DMS53 (cell line): ENCODE results near the gene PLXDC2.

Source experiments
- DNase-seq: peaks from one replicate; lab custom pipeline; 2025; lab: John Stamatoyannopoulos, UW

The PLXDC2 gene

GRCh38 chr10:19815731-19816410 is 361 bp upstream of the PLXDC2 start:
- peak; percentile 72 for DNase-seq

DNA sequence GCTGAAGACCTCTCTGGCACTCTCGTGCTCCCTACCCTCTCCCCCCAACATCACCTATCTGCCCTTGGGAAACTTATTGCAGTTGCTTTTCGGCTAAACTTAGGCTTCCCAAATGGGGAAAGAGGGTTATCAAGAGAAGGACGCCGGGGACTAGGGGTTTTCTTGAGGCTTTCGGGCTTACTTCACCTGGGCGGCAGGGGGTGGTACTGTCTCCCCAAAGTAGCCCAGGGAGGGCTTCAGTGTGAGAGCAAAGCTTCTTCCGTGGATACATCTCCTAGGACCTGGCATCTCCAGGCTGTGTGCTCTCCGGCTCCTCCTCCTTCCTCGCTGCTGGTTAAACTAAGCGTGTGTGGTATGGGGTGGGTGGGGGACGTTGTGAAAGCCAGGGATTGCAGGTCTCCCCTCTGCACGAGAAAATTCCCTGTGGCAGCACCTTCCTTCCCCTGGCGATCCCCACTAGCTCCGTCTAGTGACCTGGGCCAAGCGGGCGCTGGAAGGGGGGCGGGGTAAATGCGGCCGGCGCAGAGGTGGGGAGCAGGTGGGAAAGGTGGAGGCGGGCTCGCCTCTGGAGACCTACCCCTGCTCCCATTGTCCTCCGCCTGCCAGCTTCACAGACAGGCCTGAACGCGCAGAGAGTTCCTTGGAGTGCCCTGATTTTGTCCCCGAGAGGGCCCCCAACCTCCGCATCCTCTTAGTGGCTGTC is 1.1 kb downstream of the PLXDC2 start:
- peak; percentile 51 for DNase-seq

DNA sequence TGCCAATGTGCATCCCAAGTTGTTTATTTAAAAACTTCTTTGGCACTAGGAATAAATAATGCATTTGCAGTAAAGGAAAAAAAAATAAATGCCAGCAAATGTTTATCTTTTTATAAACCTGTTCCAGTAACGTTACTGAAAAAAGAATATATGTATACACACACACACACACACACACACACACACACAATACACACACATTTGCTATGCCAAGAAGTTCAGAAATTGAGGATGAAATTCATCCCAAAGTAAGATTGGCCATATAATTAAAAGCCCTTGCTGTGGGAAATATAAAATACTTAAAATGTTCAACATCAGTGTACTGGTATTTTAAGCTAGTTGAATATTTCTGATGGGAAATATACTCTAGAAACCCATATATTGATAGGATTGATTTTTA is 2.6 kb downstream of the PLXDC2 start:
- no peak for DNase-seq

- DNase-seq, result peak; percentile 74
Observed at GRCh38 chr10:19819419-19820033, 3.3 kb downstream of the PLXDC2 start.

DNA sequence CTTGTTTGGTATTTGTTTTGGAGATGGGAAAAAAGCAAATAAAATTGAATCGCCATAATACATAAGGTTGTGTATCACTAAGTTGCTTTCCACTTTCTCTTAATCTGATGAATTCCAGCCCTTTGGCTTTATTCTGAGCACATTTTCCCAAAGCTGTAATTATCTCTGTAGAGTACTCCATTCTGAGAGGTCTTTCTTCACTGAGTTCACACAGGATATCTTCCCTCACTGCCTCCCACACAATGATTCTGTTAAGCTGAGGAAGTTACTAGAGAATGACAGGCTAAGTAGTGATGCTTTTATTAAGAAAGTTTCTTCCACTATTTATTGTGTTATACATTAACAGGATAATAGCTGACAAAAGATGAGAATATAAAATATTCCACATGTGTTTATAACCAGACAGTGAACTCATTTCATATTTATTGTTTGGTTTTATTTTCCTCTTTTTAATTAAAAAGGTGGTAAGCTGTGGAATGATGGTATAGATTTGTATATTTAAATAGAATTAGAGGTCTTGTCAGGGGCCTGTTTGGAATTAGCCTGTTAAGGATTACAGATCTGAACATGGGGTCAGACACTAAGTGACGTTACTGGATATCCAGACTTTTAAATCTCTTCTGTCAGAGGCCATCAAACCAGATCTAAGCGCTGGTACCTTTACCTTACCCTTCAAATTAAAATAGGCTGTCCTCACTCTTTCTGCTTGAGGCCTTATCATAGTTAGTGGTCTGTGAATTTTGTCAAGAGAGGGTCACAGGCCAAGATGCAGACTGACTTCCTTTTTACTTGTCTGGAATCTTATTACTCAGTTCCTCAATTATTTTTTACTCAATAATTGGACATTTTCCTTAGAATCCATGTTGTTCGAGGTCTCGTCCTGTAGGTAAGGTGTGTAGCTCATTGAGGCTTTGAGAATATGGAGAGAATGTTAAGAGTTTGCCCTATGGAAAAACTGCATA is 8.4 kb downstream of the PLXDC2 start:
- DNase-seq, result no peak

DNA sequence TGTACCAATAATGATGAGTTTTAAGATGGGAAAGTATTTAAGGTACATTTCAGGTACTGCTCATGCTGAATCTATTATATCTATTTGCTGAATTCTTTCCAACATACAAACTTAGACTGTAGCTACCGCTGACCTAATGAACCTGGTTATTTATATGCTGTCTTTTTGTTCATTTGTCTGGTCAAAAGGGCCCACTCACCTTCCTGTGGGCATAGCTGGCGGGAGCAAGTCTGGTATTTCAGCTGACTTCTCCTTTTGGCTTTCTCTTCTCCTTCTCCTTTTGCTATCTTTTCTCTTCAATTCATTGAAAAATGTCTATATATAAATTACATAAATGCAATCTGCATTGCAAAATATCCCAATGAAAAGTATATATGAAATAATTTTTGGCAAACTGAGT is 9.5 kb downstream of the PLXDC2 start:
- DNase-seq, result no peak

GRCh38 chr10:19826712-19827111 is 10.5 kb downstream of the PLXDC2 start:
- DNase-seq, result no peak

GRCh38 chr10:19828278-19829049 is 12.2 kb downstream of the PLXDC2 start:
- DNase-seq, result no peak

GRCh38 chr10:19832699-19833098 is 16.5 kb downstream of the PLXDC2 start:
- no peak for DNase-seq

- DNase-seq, result no peak
Observed at GRCh38 chr10:19833170-19833824, 17.1 kb downstream of the PLXDC2 start.

GRCh38 chr10:19835952-19836351 is 19.7 kb downstream of the PLXDC2 start:
- no peak for DNase-seq

GRCh38 chr10:19839090-19839489 is 22.9 kb downstream of the PLXDC2 start:
- no peak for DNase-seq

DNA sequence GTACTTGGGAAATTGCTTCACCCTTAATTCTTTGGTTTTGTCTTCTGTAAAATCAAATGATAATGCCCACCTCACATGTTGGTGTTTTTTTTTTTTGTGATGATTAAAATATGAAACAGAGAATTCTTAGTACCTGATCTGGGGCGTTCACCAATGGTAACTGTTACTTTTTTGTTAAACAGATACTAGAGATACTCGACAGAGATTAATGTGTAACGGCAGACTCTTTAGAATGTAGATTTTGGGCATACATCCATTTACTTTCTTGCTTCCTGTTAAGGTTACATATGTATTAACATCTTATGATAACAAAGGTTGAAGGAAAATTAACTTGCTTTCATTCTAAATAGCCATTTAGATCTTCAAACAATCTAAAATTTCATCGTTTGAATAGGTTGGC is 23.3 kb downstream of the PLXDC2 start:
- DNase-seq, result no peak

DNA sequence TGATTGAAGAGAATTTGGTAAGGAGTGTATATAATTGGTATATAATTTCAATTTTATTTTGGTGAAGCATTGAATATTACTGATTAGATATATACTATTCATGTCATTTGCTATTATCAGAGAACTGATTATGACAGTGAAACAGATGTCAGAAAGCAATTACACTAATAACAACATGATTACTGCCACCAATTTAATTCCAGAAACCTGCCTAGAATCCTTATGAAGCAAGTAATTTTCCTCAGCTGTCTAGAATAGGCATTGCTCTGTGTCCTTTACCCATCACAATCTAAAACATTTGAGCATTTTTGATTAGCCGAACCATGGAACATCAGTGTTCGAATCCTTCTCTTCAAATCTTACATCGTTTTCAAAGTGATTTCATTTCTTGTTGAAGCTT is 24.5 kb downstream of the PLXDC2 start:
- DNase-seq, result no peak

- no peak for DNase-seq
Observed at GRCh38 chr10:19843487-19843886, 27.3 kb downstream of the PLXDC2 start.

DNA sequence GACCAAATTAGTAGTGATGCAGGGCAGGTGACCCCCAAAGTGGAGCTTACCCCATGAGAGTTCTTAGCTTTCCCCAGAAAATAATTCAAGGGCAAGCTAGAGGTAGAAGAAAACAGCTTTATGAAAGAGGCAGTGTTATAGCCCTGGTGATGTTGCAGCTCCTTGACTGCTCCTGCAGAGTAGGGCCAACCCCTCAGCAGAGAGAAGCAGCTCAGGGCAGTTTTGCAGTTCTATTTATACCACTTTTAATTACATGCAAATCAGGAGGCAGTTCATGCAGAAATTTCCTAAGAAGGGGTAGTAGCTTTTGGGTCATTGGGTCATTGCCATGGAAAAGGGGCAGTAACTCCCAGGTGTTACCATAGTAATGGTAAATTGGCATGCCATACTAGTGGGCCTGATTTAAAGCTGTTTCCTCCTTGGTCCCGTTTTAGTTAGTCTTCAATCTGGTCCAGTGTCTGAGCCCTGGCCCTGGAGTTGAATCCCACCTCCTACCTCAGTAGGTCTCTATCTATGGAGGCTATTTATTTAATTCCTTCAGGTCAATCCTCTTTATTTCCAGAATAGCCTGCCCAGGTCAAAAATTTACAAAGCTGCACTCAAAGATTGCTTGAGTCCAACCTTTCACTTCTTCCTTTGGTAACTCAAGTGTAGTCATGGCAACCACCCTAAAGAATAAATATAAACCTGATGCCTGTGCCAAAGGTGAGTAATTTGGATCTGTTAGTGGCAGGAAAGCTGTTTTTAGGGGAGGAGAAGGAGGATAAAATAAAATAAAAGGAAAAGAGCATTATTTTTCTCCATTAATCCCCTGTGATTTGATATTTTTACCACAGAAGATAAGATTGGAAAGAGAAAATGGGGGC is 29.5 kb downstream of the PLXDC2 start:
- DNase-seq, result peak; percentile 49

DNA sequence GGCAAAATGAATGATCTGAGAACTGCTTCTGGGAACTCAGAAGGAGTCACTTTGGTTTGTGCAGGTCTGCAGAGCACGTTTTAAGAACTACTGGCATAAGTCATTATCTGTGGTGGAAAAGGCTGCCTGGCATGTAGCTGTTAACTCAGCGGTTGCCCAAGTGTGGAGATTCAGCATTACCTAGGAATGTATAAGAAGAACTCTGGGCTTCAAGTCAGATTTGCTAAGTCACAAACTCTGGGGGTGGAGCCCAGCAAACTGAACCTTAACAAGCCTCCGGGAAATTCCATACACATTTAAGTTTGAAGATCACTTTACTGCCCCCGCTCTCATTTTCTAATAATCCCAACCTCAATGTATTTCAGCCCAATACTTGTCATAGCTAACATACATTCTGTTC is 31.1 kb downstream of the PLXDC2 start:
- DNase-seq, result no peak

DNA sequence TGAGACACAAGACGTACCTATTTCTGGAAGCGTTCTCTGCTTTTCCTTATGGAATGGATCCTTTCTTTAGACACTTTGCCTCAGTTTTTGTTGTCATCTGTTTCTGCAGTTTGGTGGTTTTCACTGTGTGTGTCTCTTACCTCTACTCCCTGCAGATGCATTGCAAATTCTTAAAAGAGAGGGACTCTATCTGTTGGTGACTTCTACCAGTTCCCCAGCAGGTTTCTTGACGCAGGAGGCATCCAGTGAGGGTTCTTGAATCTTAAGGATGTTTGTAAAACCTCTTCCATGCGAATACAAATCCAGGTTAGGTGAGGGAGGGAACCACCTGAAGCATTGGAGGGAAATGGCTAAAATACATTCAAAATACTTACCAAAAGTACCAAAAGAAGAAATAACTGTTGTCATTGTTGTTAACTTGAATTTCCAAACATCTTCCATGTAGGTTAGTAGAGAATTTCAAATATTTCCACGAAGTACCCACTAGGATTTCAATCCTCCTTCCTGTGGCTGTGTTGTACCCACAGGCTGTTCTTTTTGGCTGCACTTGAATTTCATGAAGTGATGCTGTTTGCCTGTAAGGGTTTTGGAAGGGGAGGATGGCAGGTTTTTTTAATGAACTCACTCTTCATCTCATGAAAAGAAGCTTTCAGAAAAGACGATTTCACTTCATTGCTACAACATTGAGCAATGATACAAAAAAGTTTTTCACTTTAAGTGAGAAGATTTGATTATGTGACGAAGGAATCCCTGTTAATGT is 32.2 kb downstream of the PLXDC2 start:
- no peak for DNase-seq

GRCh38 chr10:19853831-19854230 is 37.6 kb downstream of the PLXDC2 start:
- DNase-seq, result no peak
